Adrenal gland (tissue), 12 donors: ENCODE results near the gene SGSH. TPM values are rescaled to one million over a fixed set of nuclear protein-coding genes. Genes with fewer than 3 reads are reported as not detected.

Experiments
- DNase-seq, 7 donors: peaks; one replicate each; pipeline ENCODE4 v3.0.0-alpha.2; 2019 to 2020
- H3K27ac ChIP-seq, 5 donors: fragments of 200-600 bp; sonication (generic) in 4 of 5; 1 replicate in 3 of 5; 2 replicates in 2 of 5; pipeline versions ENCODE4 v1.5.1 to v1.8.0; 2016 to 2020; ENCODE audit warnings: mild to moderate bottlenecking in 1 of 5
- H3K27me3 ChIP-seq: fragments of 200-600 bp; 2 replicates; pipeline ENCODE4 v1.8.0; 2021
- H3K36me3 ChIP-seq, 2 donors: fragments of 200-600 bp; replicated peaks in 1 of 2; 1 replicate in 1 of 2; 2 replicates in 1 of 2; pipeline versions ENCODE4 v1.5.1 to v1.8.0; 2018 to 2022
- H3K4me1 ChIP-seq, 2 donors: fragments of 200-600 bp; replicated peaks in 1 of 2; 1 replicate in 1 of 2; 2 replicates in 1 of 2; pipeline versions ENCODE4 v1.5.1 to v1.8.0; 2018 to 2021
- H3K4me3 ChIP-seq, 4 donors: fragments of 200-600 bp; sonication (generic) in 3 of 4; one replicate each; pipeline ENCODE4 v1.5.1; 2016 to 2018
- H3K9me3 ChIP-seq, 3 donors: fragments of 200-600 bp; sonication (generic) in 1 of 3; replicated peaks in 1 of 3; 1 replicate in 2 of 3; 2 replicates in 1 of 3; pipeline versions ENCODE4 v1.5.1 to v1.8.0; 2016 to 2021
- POLR2A ChIP-seq, 2 donors: fragments of 450-650 bp; IDR thresholded peaks; one replicate each; pipeline ENCODE4 v1.6.1; 2017; ENCODE audit warnings: antibody characterized with exemption in 2 of 2, mild to moderate bottlenecking in 2 of 2, moderate library complexity in 1 of 2
- WGBS, 4 donors: extraction: QIAGEN DNeasy Blood & Tissue Kit in 2 of 4; methylation state at CpG; one replicate each; pipeline versions ENCODE4 v1.1.5 to v1.1.7; 2013 to 2017; 5-methylcytosine and 5-hydroxymethylcytosine counted together
- intact Hi-C, 2 donors: fragments of 100-400 bp; cut with DNase I; formaldehyde crosslinking; loops; one replicate each; pipeline versions ENCODE4 v1.14.1 to v1.15.0; 2022 to 2023
- polyA plus RNA-seq, 3 donors: library from polyadenylated mRNA; stranded (reverse); fragments of 200-250 nt in 2 of 3; fragments of 350-450 nt in 1 of 3; fragmentation: Illumina TruSeq in 1 of 3; extraction: RNeasy Lipid Tissue Mini Kit (QIAGEN cat#74804) in 1 of 3; gene quantifications; one replicate each; pipeline ENCODE4 v1.2.3, GENCODE V29; 2013 to 2014
- total RNA-seq, 9 donors: library from RNA; depleted of rRNA in 4 of 9; stranded (reverse); fragments of >200 nt in 4 of 9; fragments of 120-200 nt in 1 of 9; fragmentation: NEBNext Ultra II Directional in 1 of 9; extraction: Animal tissue kit (Norgen Biotek cat#: 25700) in 1 of 9; gene quantifications; one replicate each; pipeline versions ENCODE4 v1.1.0 to v1.2.4, GENCODE V29; 2013 to 2023
- TF ChIP-seq, protein P1 (sequence below), 6 experiments: fragments of 450-650 bp in 4 of 6; fragments of 200-600 bp in 2 of 6; sonication (generic) in 1 of 6; IDR thresholded peaks; 1 replicate in 5 of 6; 2 replicates in 1 of 6; pipeline versions ENCODE4 v1.5.1 to v1.8.0; 2016 to 2021; ENCODE audit warnings: antibody characterized with exemption in 6 of 6, mild to moderate bottlenecking in 2 of 6, moderate library complexity in 1 of 6
- donor health status: healthy with polysubstance abuse.
- donor health status: Bipolar disorder and iron deficiency.
- donor health status: DM: yes; HTN: yes; CAD: no.
- donor health status: DM: no; HTN: no; CAD: no.
- donor health status: DM: no; HTN: no; CAD: no.
- donor health status: DM: yes; HTN: yes; CAD: no.

SGSH gene
- total and polyA plus RNA-seq, 12 donors, result 33.3 to 194 (median 89.3) TPM

DNA sequence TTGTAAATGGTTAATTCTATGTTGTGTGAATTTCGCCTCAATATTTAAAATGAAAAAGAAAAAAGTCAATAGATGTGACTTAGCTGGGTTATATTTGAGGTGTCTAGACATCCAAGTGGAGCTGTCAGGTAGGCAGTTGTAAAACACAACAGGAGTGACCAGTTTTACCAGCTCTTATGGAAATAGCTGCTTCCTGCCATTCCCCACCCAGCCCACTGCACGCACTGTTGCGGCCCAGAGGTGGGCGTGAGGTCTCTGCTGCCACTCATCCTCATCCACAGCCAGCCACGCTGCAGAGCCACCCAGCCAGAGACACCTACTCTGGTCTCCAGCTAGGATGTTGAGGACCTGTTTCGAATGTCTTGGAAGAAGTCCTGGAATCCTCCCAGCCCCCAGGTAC is 53.7 kb downstream of the SGSH start:
- 89 to 92% (median 92%) methylated on average over 6 of the region's 6 CpGs for WGBS, 4 donors
- no peaks in the 10 kb centered on the region for H3K9me3 ChIP-seq
- TF ChIP-seq POLR2A (IDR thresholded peaks at IDR 0.05), result no peak
- TF ChIP-seq, protein P1, sequence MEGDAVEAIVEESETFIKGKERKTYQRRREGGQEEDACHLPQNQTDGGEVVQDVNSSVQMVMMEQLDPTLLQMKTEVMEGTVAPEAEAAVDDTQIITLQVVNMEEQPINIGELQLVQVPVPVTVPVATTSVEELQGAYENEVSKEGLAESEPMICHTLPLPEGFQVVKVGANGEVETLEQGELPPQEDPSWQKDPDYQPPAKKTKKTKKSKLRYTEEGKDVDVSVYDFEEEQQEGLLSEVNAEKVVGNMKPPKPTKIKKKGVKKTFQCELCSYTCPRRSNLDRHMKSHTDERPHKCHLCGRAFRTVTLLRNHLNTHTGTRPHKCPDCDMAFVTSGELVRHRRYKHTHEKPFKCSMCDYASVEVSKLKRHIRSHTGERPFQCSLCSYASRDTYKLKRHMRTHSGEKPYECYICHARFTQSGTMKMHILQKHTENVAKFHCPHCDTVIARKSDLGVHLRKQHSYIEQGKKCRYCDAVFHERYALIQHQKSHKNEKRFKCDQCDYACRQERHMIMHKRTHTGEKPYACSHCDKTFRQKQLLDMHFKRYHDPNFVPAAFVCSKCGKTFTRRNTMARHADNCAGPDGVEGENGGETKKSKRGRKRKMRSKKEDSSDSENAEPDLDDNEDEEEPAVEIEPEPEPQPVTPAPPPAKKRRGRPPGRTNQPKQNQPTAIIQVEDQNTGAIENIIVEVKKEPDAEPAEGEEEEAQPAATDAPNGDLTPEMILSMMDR (IDR thresholded peaks at IDR 0.05), result no peak

GRCh38 chr17:80164185-80164584 is 55.9 kb downstream of the SGSH start:
- H3K4me1 ChIP-seq, result peaks cover 0 to 7% of the 10 kb centered on the region in 2 donors
- no peak overlapping the region for H3K4me3 ChIP-seq
- TF ChIP-seq POLR2A (IDR thresholded peaks at IDR 0.05), result no peak
- TF ChIP-seq, protein P1 (IDR thresholded peaks at IDR 0.05), result no peak
- no peak for DNase-seq
- H3K27me3 ChIP-seq, result no peaks in the 10 kb centered on the region
- no peak overlapping the region for H3K27ac ChIP-seq
- no peaks in the 10 kb centered on the region for H3K9me3 ChIP-seq
- 77 to 87% (median 83%) methylated on average over 11 of the region's 11 CpGs for WGBS, 4 donors
- intact Hi-C loops, result no loop called here
- H3K36me3 ChIP-seq, result no peaks in the 10 kb centered on the region

More for the DNA sequence above, 53.7 kb downstream of the SGSH start:
- Histone ChIP-seq H3K27ac (no peak overlapping the region), H3K4me3 (no peak overlapping the region), H3K36me3 (no peaks in the 10 kb centered on the region), H3K27me3 (no peaks in the 10 kb centered on the region), H3K4me1 (peaks cover 0 to 7% of the 10 kb centered on the region in 2 donors)
- no peak for DNase-seq
- intact Hi-C loops, result no loop called here

DNA sequence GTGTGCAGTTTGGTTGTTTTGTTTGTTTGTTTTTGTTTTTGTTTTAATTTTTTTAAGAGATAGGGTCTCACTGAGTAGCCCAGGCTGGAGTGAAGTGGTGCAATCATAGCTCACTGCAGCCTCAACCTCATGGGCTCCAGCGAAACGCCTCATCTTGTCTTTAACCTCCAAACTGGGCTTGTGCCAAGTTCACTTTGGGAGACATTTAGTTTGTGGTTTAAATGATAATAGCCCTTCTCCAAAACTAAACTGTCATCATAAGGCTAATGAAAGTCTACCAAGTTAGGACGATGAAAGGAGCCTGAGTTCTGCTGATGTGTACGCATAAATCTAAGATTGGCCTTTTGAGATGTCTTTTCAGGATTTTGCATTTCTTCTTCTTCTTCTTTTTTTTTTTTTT is 56.8 kb downstream of the SGSH start:
- 77 to 88% (median 82%) methylated on average over 4 of the region's 4 CpGs for WGBS, 4 donors
- DNase-seq, result no peak
- H3K27me3 ChIP-seq, result no peaks in the 10 kb centered on the region
- no peak for TF ChIP-seq POLR2A (IDR thresholded peaks at IDR 0.05)
- TF ChIP-seq, protein P1 (IDR thresholded peaks at IDR 0.05), result no peak
- H3K4me3 ChIP-seq, result no peak overlapping the region
- no peak overlapping the region for H3K27ac ChIP-seq
- intact Hi-C loops, result no loop called here
- H3K9me3 ChIP-seq, result no peaks in the 10 kb centered on the region
- no peaks in the 10 kb centered on the region for H3K36me3 ChIP-seq
- H3K4me1 ChIP-seq, result peaks cover 0 to 7% of the 10 kb centered on the region in 2 donors

DNA sequence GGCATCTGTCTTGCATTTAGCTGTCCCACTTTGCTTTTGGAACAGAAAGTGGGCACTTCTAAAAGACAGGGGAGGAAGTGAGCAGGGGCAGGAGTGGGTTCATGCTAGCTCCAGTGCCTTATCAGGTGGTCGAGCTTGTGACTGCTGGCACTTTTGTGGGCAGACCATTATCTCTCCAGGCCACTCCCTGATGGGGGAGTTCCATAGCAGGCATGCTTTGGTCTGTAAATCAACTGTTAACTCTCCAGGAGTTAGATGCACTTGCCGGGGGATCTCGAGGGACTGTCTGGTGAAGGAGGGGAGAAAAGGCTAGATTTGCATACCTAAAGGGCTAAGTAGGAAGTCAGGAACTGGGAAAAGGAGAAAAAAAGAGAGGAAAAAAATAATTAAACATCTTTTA is 59.6 kb downstream of the SGSH start:
- WGBS, 4 donors, result 59 to 78% (median 63%) methylated on average over 3 of the region's 3 CpGs

More for the DNA sequence above, 59.6 kb downstream of the SGSH start:
- Histone ChIP-seq H3K4me1 (peaks cover 0 to 7% of the 10 kb centered on the region in 2 donors), H3K36me3 (no peaks in the 10 kb centered on the region), H3K9me3 (no peaks in the 10 kb centered on the region), H3K27me3 (no peaks in the 10 kb centered on the region), H3K27ac (no peak overlapping the region), H3K4me3 (no peak overlapping the region)
- TF ChIP-seq, protein P1 (IDR thresholded peaks at IDR 0.05), result no peak
- TF ChIP-seq POLR2A (IDR thresholded peaks at IDR 0.05), result no peak
- intact Hi-C loops, result no loop called here
- no peak for DNase-seq

Other genes with a start within 250 kb of the SGSH start
- 10 to 100 TPM; 22.5 to 62.5 (median 39.7) TPM for gene TBC1D16, start 184.5 kb downstream of the SGSH start, total RNA-seq
- gene TBC1D16, start 184.5 kb downstream of the SGSH start, polyA plus RNA-seq, result 10 to 100 TPM in 1 of 3 donors, 1 to 10 TPM in 2; 4.2 to 12.9 (median 6.0) TPM
- 10 to 100 TPM in 3 of 9 donors, 1 to 10 TPM in 6; 2.7 to 15.7 (median 6.0) TPM for gene CCDC40, start 183.7 kb downstream of the SGSH start, total RNA-seq
- 10 to 100 TPM in 1 of 3 donors, 1 to 10 TPM in 2; 2.1 to 11.6 (median 3.7) TPM for gene CCDC40, start 183.7 kb downstream of the SGSH start, polyA plus RNA-seq
- 100 to 1,000 TPM in 5 of 9 donors, 10 to 100 TPM in 4; 21.2 to 170 (median 125) TPM for gene GAA, start 118.8 kb downstream of the SGSH start, total RNA-seq
- 10 to 100 TPM in 2 of 3 donors, 1 to 10 TPM in 1; 5.6 to 96.5 (median 52.3) TPM for gene GAA, start 118.8 kb downstream of the SGSH start, polyA plus RNA-seq
- gene EIF4A3, start 73.2 kb downstream of the SGSH start, total RNA-seq, result 100 to 1,000 TPM in 3 of 9 donors, 10 to 100 TPM in 6; 31.0 to 161 (median 91.3) TPM
- gene EIF4A3, start 73.2 kb downstream of the SGSH start, polyA plus RNA-seq, result 100 to 1,000 TPM in 1 of 3 donors, 10 to 100 TPM in 2; 31.2 to 146 (median 35.5) TPM
- 1 to 10 TPM in 6 of 9 donors, under 1 TPM in 3; 0.30 to 3.4 (median 1.5) TPM for gene CARD14, start 50.3 kb downstream of the SGSH start, total RNA-seq
- gene CARD14, start 50.3 kb downstream of the SGSH start, polyA plus RNA-seq, result 1 to 10 TPM in 1 of 3 donors, under 1 TPM in 2; 0.72 to 1.1 (median 0.81) TPM
- 100 to 1,000 TPM in 1 of 9 donors, 10 to 100 TPM in 8; 27.0 to 101 (median 48.7) TPM for gene SLC26A11, start 94 bp upstream of the SGSH start, total RNA-seq
- 10 to 100 TPM; 14.0 to 78.3 (median 58.2) TPM for gene SLC26A11, start 94 bp upstream of the SGSH start, polyA plus RNA-seq
- 100 to 1,000 TPM in 7 of 9 donors, 10 to 100 TPM in 2; 52.0 to 182 (median 134) TPM for gene RNF213, start 40.5 kb upstream of the SGSH start, total RNA-seq
- gene RNF213, start 40.5 kb upstream of the SGSH start, polyA plus RNA-seq, result 100 to 1,000 TPM in 1 of 3 donors, 10 to 100 TPM in 2; 51.1 to 123 (median 78.2) TPM
- gene ENDOV, start 194.8 kb upstream of the SGSH start, total RNA-seq, result 10 to 100 TPM in 8 of 9 donors, 1 to 10 TPM in 1; 7.1 to 26.0 (median 18.0) TPM
- gene ENDOV, start 194.8 kb upstream of the SGSH start, polyA plus RNA-seq, result 10 to 100 TPM in 2 of 3 donors, 1 to 10 TPM in 1; 9.5 to 31.9 (median 24.5) TPM